H4 (cell line): ENCODE measurements around the gene LAS1L. TPM values are rescaled to one million over a fixed set of nuclear protein-coding genes. Genes with fewer than 3 reads are reported as not detected.
"Not testable (repeated sequence)": the region's sequence is repeated elsewhere in the genome, so short reads cannot be mapped to it uniquely, and the experiment has no call there.

Experiments
- DNase-seq: peaks from one replicate; pipeline ENCODE4 v3.0.0-alpha.2; 2015; ENCODE audit warnings: low spot score
- total RNA-seq: library from RNA; depleted of rRNA; stranded (reverse); fragments of >200 nt; shearing (Covaris generic); gene quantifications from 2 replicates; pipeline ENCODE4 v1.2.3, GENCODE V29; 2014; rRNA removed

LAS1L gene
- total RNA-seq, 1 experiment from 2014 or later: 41.5 TPM

DNA sequence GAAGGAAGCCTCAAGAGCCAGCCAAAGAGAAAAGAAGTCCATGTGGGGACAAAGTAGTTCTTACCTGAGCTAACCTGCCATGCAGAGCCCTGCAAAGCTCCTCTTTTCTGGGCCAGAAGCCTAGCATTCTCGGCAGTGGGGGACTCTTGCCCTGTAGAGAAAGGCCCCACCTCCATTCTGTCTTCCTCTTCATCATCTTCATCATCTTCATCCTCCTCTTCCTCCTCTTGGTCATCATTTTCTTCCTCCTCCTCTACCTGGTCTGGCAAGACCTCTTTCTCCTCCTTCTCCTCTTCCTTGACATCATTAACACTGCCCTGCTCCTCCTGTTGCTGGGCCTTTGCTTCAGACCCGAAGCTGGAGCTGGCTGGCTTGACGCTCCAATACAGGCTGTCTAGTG, 16.7 kb downstream of the LAS1L start:
- DNase-seq: no peak

- DNase-seq: no peak
These were observed 17.8 kb downstream of the LAS1L start for GRCh38 chrX:65516756-65517155.

DNA sequence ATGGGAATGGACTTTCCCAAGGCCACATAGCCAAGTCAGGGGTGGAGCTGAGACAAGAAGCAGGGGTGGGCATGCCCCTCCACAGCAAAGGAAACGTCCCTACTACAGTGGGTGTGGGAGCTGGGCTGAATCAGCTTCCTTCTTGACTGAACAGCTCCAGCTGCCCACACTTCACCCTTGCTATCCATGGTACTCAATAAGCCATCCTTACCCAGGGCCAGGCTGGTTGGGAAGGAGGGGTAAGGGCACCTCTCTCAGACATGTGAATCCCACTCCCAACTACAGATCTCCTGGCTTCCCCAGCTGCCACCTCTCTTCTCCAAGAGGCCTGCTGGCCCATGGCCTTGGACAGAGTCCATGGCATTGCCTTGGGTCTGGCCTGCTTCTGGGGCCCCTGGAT, 21.0 kb downstream of the LAS1L start:
- no peak for DNase-seq

GRCh38 chrX:65509400-65509799, 25.2 kb downstream of the LAS1L start:
- no peak for DNase-seq

GRCh38 chrX:65508851-65509250, 25.7 kb downstream of the LAS1L start:
- DNase-seq: no peak

- DNase-seq: no peak
These were observed 32.0 kb downstream of the LAS1L start for GRCh38 chrX:65502618-65503017.

- no peak for DNase-seq
These were observed 41.2 kb downstream of the LAS1L start for GRCh38 chrX:65493431-65493830.

DNA sequence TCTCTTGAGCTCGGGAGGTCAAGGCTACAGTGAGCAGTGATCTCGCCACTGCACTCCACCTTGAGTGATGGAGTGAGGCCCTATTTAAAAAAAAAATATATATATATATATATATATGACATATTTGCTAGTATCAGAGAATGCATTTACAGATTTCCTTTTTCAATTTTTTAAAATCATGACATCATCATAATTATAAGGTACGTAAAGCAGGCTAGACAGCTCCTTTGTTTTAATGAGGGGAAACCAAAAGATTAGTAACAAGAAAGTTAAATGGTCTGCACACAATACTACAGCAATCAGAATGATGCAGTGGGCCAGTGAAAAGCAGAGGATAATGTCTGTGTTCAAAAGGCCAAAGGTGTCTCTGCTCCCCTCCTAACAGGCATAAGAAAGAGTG, 43.0 kb downstream of the LAS1L start:
- no peak for DNase-seq

DNA sequence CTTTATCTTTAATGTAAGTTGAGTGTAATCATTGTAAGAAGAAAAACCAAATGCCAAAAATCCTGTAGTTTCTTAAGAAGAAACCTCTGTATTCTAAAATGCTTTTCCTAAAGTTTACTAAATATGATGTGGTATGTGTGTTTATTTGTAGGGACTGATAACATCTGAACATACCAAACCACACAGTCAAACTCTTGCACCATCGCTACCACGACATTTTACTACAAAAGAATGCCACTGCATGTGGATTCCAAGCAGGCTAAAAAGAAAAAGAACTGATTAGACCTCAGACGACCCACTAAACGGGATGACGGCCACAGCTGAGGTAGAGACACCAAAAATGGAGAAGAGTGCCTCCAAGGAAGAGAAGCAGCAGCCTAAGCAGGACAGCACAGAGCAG, 46.1 kb downstream of the LAS1L start:
- peak; percentile 40 for DNase-seq

GRCh38 chrX:65480960-65481359, 53.6 kb downstream of the LAS1L start:
- DNase-seq: no peak

- DNase-seq: not testable (repeated sequence)
These were observed 55.5 kb downstream of the LAS1L start for GRCh38 chrX:65479102-65479501.

- no peak for DNase-seq
These were observed 58.0 kb downstream of the LAS1L start for GRCh38 chrX:65476564-65476963.

DNA sequence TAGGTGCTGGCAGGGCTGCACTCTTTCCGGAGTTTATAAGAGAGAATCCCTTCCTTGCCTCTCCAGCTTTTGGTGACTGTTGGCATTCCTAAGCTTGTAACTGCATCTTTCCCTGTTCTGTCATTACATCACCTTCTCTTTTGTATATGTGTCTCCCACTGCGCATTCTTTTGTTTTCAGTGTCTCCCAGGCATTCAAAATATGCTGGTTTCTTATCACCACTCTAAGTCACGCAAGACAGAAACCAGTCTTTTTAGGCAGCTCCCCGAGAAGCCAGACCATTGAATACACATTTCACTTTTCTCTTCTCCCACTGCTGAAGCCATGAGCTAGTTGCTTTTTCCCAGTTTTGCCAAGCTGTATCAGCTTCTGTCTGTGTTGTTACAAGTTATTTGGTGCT, 71.0 kb downstream of the LAS1L start:
- peak; percentile 30 for DNase-seq

Other genes starting within 250 kb of the LAS1L start
- 244 and 262 TPM in 2 replicates for gene MSN, start 132.9 kb upstream of the LAS1L start, total RNA-seq